Measurements from ENCODE around the gene EML4.
"Not testable (repeated sequence)": the region's sequence is repeated elsewhere in the genome, so short reads cannot be mapped to it uniquely, and the experiment has no call there.

The EML4 gene

GRCh38 chr2:42369532-42370229 lies 200.5 kb downstream of the EML4 start:
- Mint-ChIP-seq H3K27me3 (peaks cover 0 to 12% of the 10 kb centered on the region in 2 donors), H3K36me3 (ENCODE audit: insufficient read depth) (no peaks in the 10 kb centered on the region), H3K27ac (no peak overlapping the region), H3K4me3 (no peak overlapping the region), H3K9me3 (no peaks in the 10 kb centered on the region), H3K4me1 (ENCODE audit: low read depth in 2 of 2) (no peaks in the 10 kb centered on the region)
- no peak for ATAC-seq (replicated peaks)
- DNase-seq: no peak

- no peak overlapping the region for H3K4me3 Mint-ChIP-seq
- H3K9me3 Mint-ChIP-seq: no peaks in the 10 kb centered on the region
- peaks cover 3 to 9% of the 10 kb centered on the region in 2 donors for H3K27me3 Mint-ChIP-seq
- no peak for ATAC-seq (replicated peaks)
- no peak for DNase-seq
- H3K36me3 Mint-ChIP-seq (ENCODE audit: insufficient read depth): no peaks in the 10 kb centered on the region
- H3K27ac Mint-ChIP-seq: no peak overlapping the region
- H3K4me1 Mint-ChIP-seq (ENCODE audit: low read depth in 2 of 2): no peaks in the 10 kb centered on the region
Measured at GRCh38 chr2:42371611-42372473, 202.7 kb downstream of the EML4 start.

- ATAC-seq (replicated peaks) (no peak), DNase-seq (no peak)
- Mint-ChIP-seq H3K27ac (no peak overlapping the region), H3K27me3 (peaks cover 0 to 9% of the 10 kb centered on the region in 2 donors), H3K36me3 (ENCODE audit: insufficient read depth) (no peaks in the 10 kb centered on the region), H3K9me3 (no peaks in the 10 kb centered on the region), H3K4me3 (no peak overlapping the region), H3K4me1 (ENCODE audit: low read depth in 2 of 2) (no peaks in the 10 kb centered on the region)
Measured at GRCh38 chr2:42372474-42373200, 203.5 kb downstream of the EML4 start.

- Mint-ChIP-seq H3K36me3 (ENCODE audit: insufficient read depth) (no peaks in the 10 kb centered on the region), H3K4me3 (no peak overlapping the region)
Measured at GRCh38 chr2:42376758-42377157, 207.6 kb downstream of the EML4 start.

GRCh38 chr2:42378415-42378814 lies 209.3 kb downstream of the EML4 start:
- no peak overlapping the region for H3K4me3 Mint-ChIP-seq
- no peak overlapping the region for H3K27ac Mint-ChIP-seq

More at GRCh38 chr2:42376758-42377157, 207.6 kb downstream of the EML4 start:
- Mint-ChIP-seq H3K9me3 (no peaks in the 10 kb centered on the region), H3K4me1 (ENCODE audit: low read depth in 2 of 2) (no peaks in the 10 kb centered on the region), H3K27me3 (peaks cover 0 to 17% of the 10 kb centered on the region in 2 donors), H3K27ac (no peak overlapping the region)
- ATAC-seq (replicated peaks): no peak
- DNase-seq: no peak

GRCh38 chr2:42380026-42380425 lies 210.9 kb downstream of the EML4 start:
- H3K9me3 Mint-ChIP-seq; H3K27ac Mint-ChIP-seq; ATAC-seq (replicated peaks): not testable (repeated sequence)

More at GRCh38 chr2:42378415-42378814, 209.3 kb downstream of the EML4 start:
- Mint-ChIP-seq H3K36me3 (ENCODE audit: insufficient read depth) (no peaks in the 10 kb centered on the region), H3K27me3 (peaks cover 0 to 24% of the 10 kb centered on the region in 2 donors), H3K9me3 (no peaks in the 10 kb centered on the region), H3K4me1 (ENCODE audit: low read depth in 2 of 2) (no peaks in the 10 kb centered on the region)
- ATAC-seq (replicated peaks) (no peak), DNase-seq (no peak)

GRCh38 chr2:42382144-42382543 lies 213.0 kb downstream of the EML4 start:
- H3K4me1 Mint-ChIP-seq (ENCODE audit: low read depth in 2 of 2): peaks cover 0 to 1% of the 10 kb centered on the region in 2 donors
- no peak for ATAC-seq (replicated peaks)
- H3K4me3 Mint-ChIP-seq: no peak overlapping the region
- no peaks in the 10 kb centered on the region for H3K36me3 Mint-ChIP-seq (ENCODE audit: insufficient read depth)
- no peak for DNase-seq
- peaks cover 0 to 24% of the 10 kb centered on the region in 2 donors for H3K27me3 Mint-ChIP-seq
- no peaks in the 10 kb centered on the region for H3K9me3 Mint-ChIP-seq
- no peak overlapping the region for H3K27ac Mint-ChIP-seq

More at GRCh38 chr2:42380026-42380425, 210.9 kb downstream of the EML4 start:
- not testable (repeated sequence) for H3K4me1 Mint-ChIP-seq (ENCODE audit: low read depth in 2 of 2); H3K36me3 Mint-ChIP-seq (ENCODE audit: insufficient read depth); DNase-seq; H3K4me3 Mint-ChIP-seq
- peaks cover 0 to 24% of the 10 kb centered on the region in 2 donors for H3K27me3 Mint-ChIP-seq

Data from effector memory CD8-positive, alpha-beta T cell (primary cell).